Left lung (tissue), 10 donors: ENCODE data around the gene GRM7. TPM values are rescaled to one million over a fixed set of nuclear protein-coding genes. Genes with fewer than 3 reads are reported as not detected.

Source experiments
- ATAC-seq: fragments of 200-7000 bp; cut with Tn5 transposase; one replicate; pipeline ENCODE4 v1.9.1; 2020; ENCODE audit warnings: moderate library complexity
- DNase-seq, 4 donors: peaks; one replicate each; pipeline ENCODE4 v3.0.0-alpha.2; 2013 to 2020
- H3K27ac ChIP-seq, 2 donors: fragments of 200-600 bp; sonication (generic) in 1 of 2; one replicate each; pipeline versions ENCODE4 v1.5.0 to v1.8.0; 2020 to 2021
- H3K27me3 ChIP-seq, 2 donors: fragments of 200-600 bp; sonication (generic) in 1 of 2; one replicate each; pipeline versions ENCODE4 v1.5.0 to v1.8.0; 2020 to 2021
- H3K36me3 ChIP-seq, 2 donors: fragments of 200-600 bp; sonication (generic) in 1 of 2; one replicate each; pipeline versions ENCODE4 v1.5.0 to v1.8.0; 2020 to 2021
- H3K4me1 ChIP-seq, 2 donors: fragments of 200-600 bp; one replicate each; pipeline ENCODE4 v1.8.0; 2021
- H3K4me3 ChIP-seq, 2 donors: fragments of 200-600 bp; sonication (generic) in 1 of 2; one replicate each; pipeline versions ENCODE4 v1.5.0 to v1.8.0; 2020 to 2021; ENCODE audit warnings: mild to moderate bottlenecking in 1 of 2
- H3K9me3 ChIP-seq, 2 donors: fragments of 200-600 bp; sonication (generic) in 1 of 2; one replicate each; pipeline versions ENCODE4 v1.5.0 to v1.8.0; 2020 to 2021
- intact Hi-C, 2 donors: fragments of 100-400 bp; cut with DNase I; formaldehyde crosslinking; loops; one replicate each; pipeline versions ENCODE4 v1.11.2 to v1.14.2; 2022
- polyA plus RNA-seq, 6 donors: library from polyadenylated mRNA; unstranded; fragments of 120-200 nt; gene quantifications; one replicate each; pipeline ENCODE4 v1.2.1, GENCODE V29; 2013; ENCODE audit not compliant: insufficient read length in 6 of 6
- total RNA-seq, 2 donors: library from RNA; stranded (reverse); fragmentation: NEBNext Ultra II Directional; extraction: Animal tissue kit (Norgen Biotek cat#: 25700); gene quantifications; one replicate each; pipeline ENCODE4 v1.2.1, GENCODE V29; 2021
- TF ChIP-seq, protein P1 (sequence below), 2 donors: fragments of 200-600 bp; sonication (generic) in 1 of 2; IDR thresholded peaks; one replicate each; pipeline versions ENCODE4 v1.5.0 to v1.8.0; 2021; ENCODE audit warnings: antibody characterized with exemption in 2 of 2
- donor health status: DM: no; HTN: yes; CAD: no.
- donor health status: DM: no; HTN: no; CAD: no.

GRM7 gene
- total and polyA plus RNA-seq, 8 donors, result 0.04 to 0.72 (median 0.27) TPM

DNA sequence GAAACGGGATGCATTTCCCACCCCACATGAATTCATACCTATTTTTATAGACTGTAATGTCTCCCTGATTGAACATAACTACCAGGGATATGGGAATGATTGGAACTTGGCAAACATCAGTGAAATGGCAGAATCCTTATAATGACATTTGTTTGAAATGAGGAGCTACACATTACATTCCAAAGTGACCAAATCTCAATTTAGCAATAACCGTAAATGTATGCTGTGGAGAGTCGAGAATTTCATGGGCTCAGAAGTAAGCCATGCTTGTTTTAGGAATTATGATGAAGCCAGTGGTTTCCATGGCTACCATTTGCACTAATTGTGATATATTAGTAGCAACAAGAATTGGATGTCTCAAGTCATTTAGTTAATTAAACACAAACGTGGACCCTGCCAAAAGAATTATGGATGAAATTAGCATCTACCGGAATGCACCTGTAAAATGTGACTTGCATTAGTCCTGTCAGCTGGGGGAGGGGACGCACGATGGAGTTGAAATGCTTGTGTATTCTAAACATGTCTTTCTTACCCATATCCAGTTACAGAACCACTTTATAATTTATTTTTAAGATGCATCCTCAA lies 760.2 kb downstream of the GRM7 start:
- Histone ChIP-seq H3K27me3 (no peaks in the 10 kb centered on the region), H3K36me3 (no peaks in the 10 kb centered on the region), H3K27ac (no peak overlapping the region), H3K4me1 (no peaks in the 10 kb centered on the region), H3K9me3 (no peaks in the 10 kb centered on the region), H3K4me3 (no peak overlapping the region)
- TF ChIP-seq, protein P1, sequence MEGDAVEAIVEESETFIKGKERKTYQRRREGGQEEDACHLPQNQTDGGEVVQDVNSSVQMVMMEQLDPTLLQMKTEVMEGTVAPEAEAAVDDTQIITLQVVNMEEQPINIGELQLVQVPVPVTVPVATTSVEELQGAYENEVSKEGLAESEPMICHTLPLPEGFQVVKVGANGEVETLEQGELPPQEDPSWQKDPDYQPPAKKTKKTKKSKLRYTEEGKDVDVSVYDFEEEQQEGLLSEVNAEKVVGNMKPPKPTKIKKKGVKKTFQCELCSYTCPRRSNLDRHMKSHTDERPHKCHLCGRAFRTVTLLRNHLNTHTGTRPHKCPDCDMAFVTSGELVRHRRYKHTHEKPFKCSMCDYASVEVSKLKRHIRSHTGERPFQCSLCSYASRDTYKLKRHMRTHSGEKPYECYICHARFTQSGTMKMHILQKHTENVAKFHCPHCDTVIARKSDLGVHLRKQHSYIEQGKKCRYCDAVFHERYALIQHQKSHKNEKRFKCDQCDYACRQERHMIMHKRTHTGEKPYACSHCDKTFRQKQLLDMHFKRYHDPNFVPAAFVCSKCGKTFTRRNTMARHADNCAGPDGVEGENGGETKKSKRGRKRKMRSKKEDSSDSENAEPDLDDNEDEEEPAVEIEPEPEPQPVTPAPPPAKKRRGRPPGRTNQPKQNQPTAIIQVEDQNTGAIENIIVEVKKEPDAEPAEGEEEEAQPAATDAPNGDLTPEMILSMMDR (IDR thresholded peaks at IDR 0.05), result no peak
- DNase-seq (no peak), ATAC-seq (no peak)
- intact Hi-C loops, result no loop called here

DNA sequence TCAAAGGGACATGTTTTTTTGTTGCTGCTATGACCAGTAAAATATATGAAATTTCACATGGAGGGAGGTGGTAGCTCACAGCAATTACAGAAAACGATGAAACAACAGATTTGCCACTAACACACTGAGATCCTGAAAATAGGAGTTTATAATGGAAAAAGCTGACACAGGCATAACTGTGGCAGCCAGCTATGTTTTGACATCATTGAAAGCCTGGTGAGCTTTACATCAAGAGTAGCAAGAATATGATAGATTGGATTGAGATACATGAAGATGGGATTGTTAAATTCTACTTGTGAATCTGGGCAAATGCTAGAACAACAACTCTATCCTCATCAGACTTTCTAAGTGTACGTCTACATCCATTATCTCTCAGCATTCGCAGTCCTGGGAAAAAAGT lies 760.7 kb downstream of the GRM7 start:
- no peaks in the 10 kb centered on the region for H3K36me3 ChIP-seq
- H3K4me3 ChIP-seq, result no peak overlapping the region
- ATAC-seq, result no peak
- H3K27ac ChIP-seq, result no peak overlapping the region
- intact Hi-C loops, result no loop called here
- no peaks in the 10 kb centered on the region for H3K4me1 ChIP-seq
- no peaks in the 10 kb centered on the region for H3K27me3 ChIP-seq
- H3K9me3 ChIP-seq, result no peaks in the 10 kb centered on the region
- TF ChIP-seq, protein P1 (IDR thresholded peaks at IDR 0.05), result no peak
- no peak for DNase-seq

DNA sequence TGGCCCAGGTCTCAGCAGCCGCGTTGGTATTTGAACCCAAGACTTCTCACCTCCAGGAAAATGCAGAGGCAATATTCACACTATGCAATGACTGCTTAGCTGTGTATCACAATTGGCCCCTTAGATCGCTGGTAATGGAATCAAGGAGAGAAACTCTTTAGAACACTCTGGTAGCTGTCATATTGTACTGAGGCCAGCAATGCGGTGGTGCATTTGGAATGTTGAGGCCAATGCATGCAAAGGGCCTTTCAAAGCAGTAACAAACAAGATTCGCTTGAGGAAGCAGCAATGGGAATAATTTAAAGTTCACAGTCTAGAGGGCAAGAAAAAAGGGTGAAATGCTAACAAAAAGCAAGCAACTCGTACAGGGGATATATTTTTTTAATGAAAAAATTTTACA lies 764.1 kb downstream of the GRM7 start:
- Histone ChIP-seq H3K27me3 (no peaks in the 10 kb centered on the region), H3K4me1 (no peaks in the 10 kb centered on the region), H3K36me3 (no peaks in the 10 kb centered on the region), H3K9me3 (no peaks in the 10 kb centered on the region), H3K27ac (no peak overlapping the region), H3K4me3 (no peak overlapping the region)
- intact Hi-C loops, result no loop called here
- no peak for DNase-seq
- TF ChIP-seq, protein P1 (IDR thresholded peaks at IDR 0.05), result no peak
- no peak for ATAC-seq

DNA sequence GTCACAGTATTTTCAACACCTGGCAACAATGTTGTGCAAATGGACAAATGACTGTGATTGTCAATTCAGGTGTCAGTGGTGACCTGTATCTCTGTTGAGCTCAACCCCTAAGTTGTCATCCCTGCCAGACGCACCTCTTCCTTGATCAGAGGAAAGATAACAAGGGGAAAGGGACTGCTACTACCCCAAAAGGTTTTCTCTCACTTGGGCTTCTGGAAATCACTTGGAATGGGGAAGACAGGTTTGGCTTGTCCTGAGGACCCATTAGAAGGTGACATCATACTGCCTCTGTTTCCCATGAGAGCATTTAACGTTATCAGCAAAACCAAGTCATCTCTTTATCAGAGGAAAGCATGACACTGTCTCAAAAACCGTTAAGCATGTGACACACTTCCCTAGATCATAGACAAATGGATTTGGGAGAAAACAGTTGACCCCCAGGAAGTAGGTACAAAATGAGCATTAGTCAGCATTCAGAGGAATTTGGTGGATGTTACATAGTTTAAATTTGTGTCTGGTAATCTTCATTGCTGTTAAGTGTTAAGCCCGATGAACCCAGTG lies 769.5 kb downstream of the GRM7 start:
- TF ChIP-seq, protein P1 (IDR thresholded peaks at IDR 0.05), result no peak
- no peaks in the 10 kb centered on the region for H3K9me3 ChIP-seq
- DNase-seq (no peak), ATAC-seq (no peak)
- no peaks in the 10 kb centered on the region for H3K36me3 ChIP-seq
- H3K27ac ChIP-seq, result no peak overlapping the region
- no peaks in the 10 kb centered on the region for H3K27me3 ChIP-seq
- intact Hi-C loops, result no loop called here
- no peaks in the 10 kb centered on the region for H3K4me1 ChIP-seq
- H3K4me3 ChIP-seq, result no peak overlapping the region

DNA sequence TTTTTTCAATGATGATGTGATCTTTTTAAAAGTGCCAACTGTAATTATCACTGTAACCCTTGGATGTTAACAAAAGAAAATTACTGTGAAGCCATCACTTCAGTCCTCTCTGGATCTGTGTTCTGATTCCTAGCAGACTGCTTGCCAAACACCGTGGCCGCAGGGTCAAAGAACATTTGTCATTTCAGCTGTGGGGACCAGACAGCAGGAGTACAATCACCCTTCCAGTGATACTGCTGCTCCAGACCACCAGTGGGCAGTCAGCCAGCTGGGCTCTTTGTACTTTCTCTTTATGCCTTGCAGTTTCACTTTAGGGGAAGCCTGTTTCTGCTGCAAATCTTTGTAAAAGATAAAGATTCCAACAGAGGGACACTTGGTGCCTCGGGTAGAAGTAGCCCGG lies 770.0 kb downstream of the GRM7 start:
- Histone ChIP-seq H3K27me3 (no peaks in the 10 kb centered on the region), H3K9me3 (no peaks in the 10 kb centered on the region), H3K4me3 (no peak overlapping the region), H3K27ac (no peak overlapping the region), H3K36me3 (no peaks in the 10 kb centered on the region), H3K4me1 (no peaks in the 10 kb centered on the region)
- intact Hi-C loops, result no loop called here
- DNase-seq (peak in 3 of 4 donors; percentile 41 to 63 (median 43)), ATAC-seq (peak; percentile 25)
- TF ChIP-seq, protein P1 (IDR thresholded peaks at IDR 0.05), result no peak
